ENCODE results near the gene SVIP. TPM values are rescaled to one million over a fixed set of nuclear protein-coding genes. Genes with fewer than 3 reads are reported as not detected.

The SVIP gene
- total RNA-seq, 6 experiments from 2014 or later, result 3.5 to 12.0 (median 5.8) TPM

DNA sequence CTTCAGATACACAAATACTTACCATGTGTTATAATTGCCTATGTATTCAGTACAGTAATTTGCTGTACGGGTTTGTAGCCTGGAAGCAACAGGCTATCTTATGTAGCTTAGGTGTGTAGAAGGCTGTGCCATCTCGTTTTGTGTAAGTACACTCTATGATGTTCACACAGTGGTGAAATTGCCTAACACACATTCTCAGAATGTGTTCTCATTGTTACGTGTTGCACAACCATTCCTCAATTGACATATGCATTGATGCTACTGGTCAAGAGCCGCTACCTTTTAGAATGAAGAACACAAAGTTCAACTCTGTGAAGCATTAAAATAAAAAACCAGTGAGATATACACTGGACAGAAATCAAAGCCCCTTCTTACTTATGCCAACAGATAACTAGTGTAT, 26.7 kb downstream of the SVIP start:
- no peak overlapping the region for H3K4me3 ChIP-seq
- no peaks in the 10 kb centered on the region for H3K9me3 ChIP-seq
- no peaks in the 10 kb centered on the region for H3K36me3 ChIP-seq
- intact Hi-C loops (cut with DNase I), result no loop called here
- no peak for TF ChIP-seq POLR2A (IDR thresholded peaks at IDR 0.05)
- TF ChIP-seq, protein P1, sequence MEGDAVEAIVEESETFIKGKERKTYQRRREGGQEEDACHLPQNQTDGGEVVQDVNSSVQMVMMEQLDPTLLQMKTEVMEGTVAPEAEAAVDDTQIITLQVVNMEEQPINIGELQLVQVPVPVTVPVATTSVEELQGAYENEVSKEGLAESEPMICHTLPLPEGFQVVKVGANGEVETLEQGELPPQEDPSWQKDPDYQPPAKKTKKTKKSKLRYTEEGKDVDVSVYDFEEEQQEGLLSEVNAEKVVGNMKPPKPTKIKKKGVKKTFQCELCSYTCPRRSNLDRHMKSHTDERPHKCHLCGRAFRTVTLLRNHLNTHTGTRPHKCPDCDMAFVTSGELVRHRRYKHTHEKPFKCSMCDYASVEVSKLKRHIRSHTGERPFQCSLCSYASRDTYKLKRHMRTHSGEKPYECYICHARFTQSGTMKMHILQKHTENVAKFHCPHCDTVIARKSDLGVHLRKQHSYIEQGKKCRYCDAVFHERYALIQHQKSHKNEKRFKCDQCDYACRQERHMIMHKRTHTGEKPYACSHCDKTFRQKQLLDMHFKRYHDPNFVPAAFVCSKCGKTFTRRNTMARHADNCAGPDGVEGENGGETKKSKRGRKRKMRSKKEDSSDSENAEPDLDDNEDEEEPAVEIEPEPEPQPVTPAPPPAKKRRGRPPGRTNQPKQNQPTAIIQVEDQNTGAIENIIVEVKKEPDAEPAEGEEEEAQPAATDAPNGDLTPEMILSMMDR (IDR thresholded peaks at IDR 0.05), result no peak
- DNase-seq, result no peak
- WGBS (ENCODE audit: insufficient coverage, low coverage, low lambda C conversion rate, missing lambda C conversion rate), result 66% methylated on average over 4 of the region's 4 CpGs
- H3K27me3 ChIP-seq, result no peaks in the 10 kb centered on the region
- H3K27ac ChIP-seq, result no peak overlapping the region
- no peaks in the 10 kb centered on the region for H3K4me1 ChIP-seq
- ATAC-seq, result peak in 1 of 4 donors; percentile 33

DNA sequence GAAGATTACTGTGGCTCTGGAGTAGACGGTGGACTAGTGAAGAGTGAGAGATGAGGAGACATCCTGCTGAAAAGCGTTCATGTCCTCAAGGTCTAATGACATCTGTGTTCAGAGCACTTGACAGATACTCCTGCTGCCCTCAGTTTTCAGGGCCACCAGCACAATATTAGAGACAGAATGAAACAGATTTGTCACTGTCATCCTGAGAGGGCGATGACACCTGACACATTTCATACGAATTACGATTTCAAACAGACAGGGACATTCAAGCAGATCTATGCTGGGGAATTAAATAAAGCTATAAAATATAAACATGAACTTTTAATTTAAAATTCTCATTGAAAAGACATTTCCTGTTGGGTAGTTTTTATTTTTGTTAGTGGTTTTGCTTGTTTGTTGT, 29.1 kb downstream of the SVIP start:
- DNase-seq, result no peak
- no peak overlapping the region for H3K27ac ChIP-seq
- H3K4me3 ChIP-seq, result no peak overlapping the region
- TF ChIP-seq, protein P1 (IDR thresholded peaks at IDR 0.05), result no peak
- TF ChIP-seq POLR2A (IDR thresholded peaks at IDR 0.05), result no peak
- no peak for ATAC-seq
- no peaks in the 10 kb centered on the region for H3K27me3 ChIP-seq
- WGBS (ENCODE audit: insufficient coverage, low coverage, low lambda C conversion rate, missing lambda C conversion rate), result 80% methylated on average over 5 of the region's 5 CpGs
- no peaks in the 10 kb centered on the region for H3K9me3 ChIP-seq
- H3K4me1 ChIP-seq, result no peaks in the 10 kb centered on the region
- no peaks in the 10 kb centered on the region for H3K36me3 ChIP-seq
- intact Hi-C loops (cut with DNase I), result no loop called here

DNA sequence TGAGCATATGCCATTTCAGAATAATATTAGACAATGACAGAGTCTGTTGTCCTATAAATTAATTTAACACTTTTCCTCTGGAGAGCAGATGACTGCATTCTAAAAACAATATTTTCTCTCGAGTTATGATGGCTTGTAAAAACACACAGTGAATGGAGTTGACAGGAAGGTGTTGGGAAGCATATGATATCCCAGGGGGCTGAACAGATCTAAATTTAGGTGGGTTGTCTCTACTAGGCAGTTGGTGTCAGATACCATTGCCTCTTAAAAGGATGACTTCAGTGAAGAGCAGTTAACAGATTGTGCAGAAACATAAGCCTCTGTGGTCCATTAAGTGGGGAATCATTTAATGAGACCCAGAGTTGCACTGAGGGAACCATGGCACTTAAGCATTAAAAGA, 30.7 kb downstream of the SVIP start:
- Histone ChIP-seq H3K9me3 (no peaks in the 10 kb centered on the region), H3K4me3 (no peak overlapping the region), H3K4me1 (no peaks in the 10 kb centered on the region), H3K27ac (no peak overlapping the region), H3K36me3 (peaks cover 0 to 2% (median 0%) of the 10 kb centered on the region in 4 donors), H3K27me3 (no peaks in the 10 kb centered on the region)
- TF ChIP-seq POLR2A (IDR thresholded peaks at IDR 0.05), result no peak
- TF ChIP-seq, protein P1 (IDR thresholded peaks at IDR 0.05), result no peak
- ATAC-seq (no peak), DNase-seq (no peak)
- WGBS (ENCODE audit: insufficient coverage, low coverage, low lambda C conversion rate, missing lambda C conversion rate), result 73% methylated on average over 1 of the region's 1 CpG
- intact Hi-C loops (cut with DNase I), result no loop called here

DNA sequence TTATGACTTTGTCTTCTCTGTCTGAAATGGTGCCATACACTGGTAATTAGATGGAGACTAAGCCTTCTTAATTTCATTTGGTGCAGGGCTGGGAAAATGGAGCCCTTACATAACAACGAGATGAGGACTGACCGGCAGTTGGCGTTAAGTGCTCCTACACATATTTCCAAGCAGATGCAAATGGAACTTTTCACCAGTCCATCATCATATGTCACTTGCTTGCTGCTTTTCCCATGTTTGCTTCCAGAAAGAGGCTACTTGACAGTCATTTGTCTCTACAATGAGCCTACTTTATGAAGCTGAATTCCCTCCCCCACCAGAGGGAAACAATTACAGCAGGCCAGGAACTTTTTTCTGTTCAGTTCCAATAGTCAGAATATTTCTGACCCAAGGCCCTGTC, 32.6 kb downstream of the SVIP start:
- H3K9me3 ChIP-seq, result no peaks in the 10 kb centered on the region
- DNase-seq (no peak), ATAC-seq (no peak)
- peaks cover 0 to 2% (median 0%) of the 10 kb centered on the region in 4 donors for H3K36me3 ChIP-seq
- TF ChIP-seq, protein P1 (IDR thresholded peaks at IDR 0.05), result no peak
- TF ChIP-seq POLR2A (IDR thresholded peaks at IDR 0.05), result no peak
- H3K27me3 ChIP-seq, result no peaks in the 10 kb centered on the region
- no peak overlapping the region for H3K4me3 ChIP-seq
- WGBS (ENCODE audit: insufficient coverage, low coverage, low lambda C conversion rate, missing lambda C conversion rate), result 95% methylated on average over 3 of the region's 3 CpGs
- no peaks in the 10 kb centered on the region for H3K4me1 ChIP-seq
- no peak overlapping the region for H3K27ac ChIP-seq
- intact Hi-C loops (cut with DNase I), result no loop called here

DNA sequence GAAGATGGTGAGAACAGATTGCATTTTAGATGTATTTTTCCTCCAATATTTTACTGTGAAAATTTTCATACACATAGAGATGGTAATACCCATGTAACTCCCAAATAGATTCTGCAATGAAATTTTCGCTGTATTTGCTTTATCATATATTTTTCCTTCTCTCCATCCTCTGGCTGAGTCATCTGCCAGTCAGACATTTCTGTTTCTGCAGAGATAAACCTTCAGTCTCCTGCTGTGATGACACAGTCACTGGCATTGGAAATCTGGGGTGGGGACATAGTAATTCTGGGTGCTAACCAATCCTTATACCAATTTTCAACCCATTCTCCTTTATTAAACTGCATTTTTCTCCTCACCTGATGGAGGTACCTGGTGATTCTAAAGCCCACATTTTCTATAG, 33.7 kb downstream of the SVIP start:
- H3K36me3 ChIP-seq, result peaks cover 0 to 2% (median 0%) of the 10 kb centered on the region in 4 donors
- DNase-seq (no peak), ATAC-seq (no peak)
- TF ChIP-seq POLR2A (IDR thresholded peaks at IDR 0.05), result no peak
- TF ChIP-seq, protein P1 (IDR thresholded peaks at IDR 0.05), result no peak
- intact Hi-C loops (cut with DNase I), result no loop called here
- H3K27ac ChIP-seq, result no peak overlapping the region
- no peaks in the 10 kb centered on the region for H3K4me1 ChIP-seq
- H3K4me3 ChIP-seq, result no peak overlapping the region
- no peaks in the 10 kb centered on the region for H3K27me3 ChIP-seq
- 92% methylated on average over 1 of the region's 1 CpG for WGBS (ENCODE audit: insufficient coverage, low coverage, low lambda C conversion rate, missing lambda C conversion rate)
- H3K9me3 ChIP-seq, result no peaks in the 10 kb centered on the region

Measured in right lobe of liver (tissue), 6 donors.